Measurements from ENCODE around the gene UBE2C.
A peak's percentile ranks its signal among the peaks of the same experiment; 100 is the strongest.

Gene UBE2C

DNA sequence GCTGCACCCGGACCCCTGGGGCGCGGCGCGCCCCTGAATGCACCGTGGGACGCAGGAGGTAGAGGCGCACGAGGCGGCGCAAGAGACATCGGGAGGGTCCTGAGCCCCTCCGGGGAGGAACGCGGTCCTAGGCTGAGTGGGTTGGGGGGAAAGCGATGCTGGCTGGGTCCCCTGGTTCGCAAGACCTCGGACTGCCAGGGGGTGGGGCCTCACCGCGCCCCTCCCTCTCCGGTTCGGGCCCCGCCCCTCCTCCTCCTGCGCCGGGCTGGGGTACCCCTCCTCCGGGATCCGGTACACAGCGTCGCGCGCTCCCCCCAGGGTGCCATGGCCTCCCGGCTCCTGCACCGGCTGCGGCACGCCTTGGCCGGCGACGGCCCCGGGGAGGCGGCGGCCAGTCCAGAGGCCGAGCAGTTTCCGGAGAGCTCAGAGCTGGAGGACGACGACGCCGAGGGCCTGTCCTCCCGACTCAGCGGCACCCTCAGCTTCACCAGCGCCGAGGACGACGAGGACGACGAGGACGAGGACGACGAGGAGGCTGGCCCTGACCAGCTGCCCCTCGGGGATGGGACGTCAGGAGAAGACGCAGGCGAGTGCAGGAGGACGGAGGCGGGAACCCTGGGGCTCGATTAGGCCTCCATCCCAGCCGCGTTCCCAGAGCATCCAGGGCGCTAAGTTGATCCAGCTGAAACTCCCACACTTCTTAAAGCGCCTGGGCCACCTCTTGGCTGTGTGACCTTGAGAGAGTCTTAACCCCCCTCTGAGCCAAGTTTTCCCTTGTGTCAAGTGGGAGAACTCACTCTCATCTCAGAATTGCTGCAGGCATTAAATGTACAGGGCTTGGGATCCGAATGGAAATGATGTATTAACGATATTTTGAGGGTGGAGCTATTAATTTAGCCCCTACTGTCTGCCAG is 21.7 kb downstream of the UBE2C start:
- DNase-seq = no peak

GRCh38 chr20:45834797-45835161 is 22.3 kb downstream of the UBE2C start:
- no peak for DNase-seq

DNA sequence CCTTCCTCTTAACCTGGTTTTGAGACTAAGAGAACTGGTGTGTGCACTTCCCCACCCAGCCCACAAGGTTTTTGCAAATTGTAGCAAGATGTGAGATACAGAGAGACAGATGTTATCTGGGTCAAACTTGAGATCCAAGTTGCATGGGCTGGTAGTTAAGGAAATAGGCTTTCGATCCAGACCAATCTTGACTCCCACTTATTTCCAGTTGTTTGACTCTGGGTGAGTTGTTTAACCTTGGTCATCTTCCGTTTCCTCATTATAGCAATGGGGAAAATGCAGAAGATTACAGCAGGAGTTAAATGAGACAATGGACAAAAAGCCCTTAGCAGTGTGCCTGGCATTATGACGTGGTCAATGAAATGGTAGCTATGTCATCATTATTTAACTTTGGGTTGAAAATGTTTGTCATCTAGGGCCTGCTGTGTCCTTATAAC is 22.9 kb downstream of the UBE2C start:
- DNase-seq = peak; percentile 23

DNA sequence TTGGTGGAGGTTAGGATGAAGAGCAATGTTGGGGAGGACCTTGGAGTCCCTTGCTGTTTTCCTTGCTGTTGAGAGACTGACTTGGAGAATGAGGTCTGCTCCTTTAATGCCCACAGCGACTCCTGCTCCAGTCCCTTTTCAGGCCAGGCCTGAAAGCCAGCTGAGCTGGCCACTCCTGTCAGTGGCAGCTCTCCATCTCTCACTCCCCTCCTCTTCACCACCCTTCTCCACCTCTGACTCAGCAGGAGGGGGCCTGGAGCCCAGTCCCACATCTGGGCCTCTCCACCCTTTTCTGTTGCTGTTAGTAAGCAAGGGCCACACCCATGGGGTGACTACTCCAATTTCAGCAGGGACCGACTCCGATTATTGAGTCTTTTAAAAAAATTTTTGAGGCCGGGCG is 23.4 kb downstream of the UBE2C start:
- DNase-seq = no peak

- DNase-seq = no peak
These were observed 24.4 kb downstream of the UBE2C start for GRCh38 chr20:45836841-45837240.

- no peak for DNase-seq
These were observed 28.3 kb downstream of the UBE2C start for GRCh38 chr20:45840700-45841198.

DNA sequence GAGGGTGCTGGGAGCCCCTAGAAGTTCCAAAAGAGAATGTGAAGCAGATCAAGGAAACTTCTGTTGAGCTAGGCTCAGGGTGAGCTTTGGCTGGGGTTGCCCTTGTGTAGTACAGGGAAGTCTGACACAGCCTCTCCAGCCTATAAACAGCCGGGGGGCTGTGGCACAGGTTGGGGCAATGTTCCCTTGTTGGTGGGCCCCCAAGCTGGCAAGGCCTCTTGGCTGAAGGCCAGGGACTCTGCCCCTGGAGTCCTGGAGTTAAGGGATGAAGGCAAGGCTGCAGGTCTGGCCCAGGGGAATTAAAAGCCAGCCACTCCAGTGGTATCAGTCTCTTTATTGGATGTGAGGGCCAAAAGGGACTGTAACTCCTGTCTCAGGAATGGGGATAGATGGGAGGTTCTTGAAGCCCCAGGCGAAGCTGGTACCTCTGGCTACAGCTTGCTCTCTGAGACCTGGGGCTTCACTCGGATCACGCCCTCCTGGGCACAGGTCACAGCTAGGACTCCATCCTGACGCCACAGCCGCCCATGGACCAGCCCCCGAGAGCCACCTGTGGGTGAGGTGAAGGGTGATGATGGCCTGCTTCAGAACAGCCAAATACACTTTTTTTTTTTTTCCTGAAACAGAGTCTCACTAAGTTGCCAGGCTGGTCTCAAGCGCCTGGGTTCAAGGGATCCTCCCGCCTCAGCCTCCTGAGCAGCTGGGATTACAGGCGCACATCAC is 29.1 kb downstream of the UBE2C start:
- no peak for DNase-seq

DNA sequence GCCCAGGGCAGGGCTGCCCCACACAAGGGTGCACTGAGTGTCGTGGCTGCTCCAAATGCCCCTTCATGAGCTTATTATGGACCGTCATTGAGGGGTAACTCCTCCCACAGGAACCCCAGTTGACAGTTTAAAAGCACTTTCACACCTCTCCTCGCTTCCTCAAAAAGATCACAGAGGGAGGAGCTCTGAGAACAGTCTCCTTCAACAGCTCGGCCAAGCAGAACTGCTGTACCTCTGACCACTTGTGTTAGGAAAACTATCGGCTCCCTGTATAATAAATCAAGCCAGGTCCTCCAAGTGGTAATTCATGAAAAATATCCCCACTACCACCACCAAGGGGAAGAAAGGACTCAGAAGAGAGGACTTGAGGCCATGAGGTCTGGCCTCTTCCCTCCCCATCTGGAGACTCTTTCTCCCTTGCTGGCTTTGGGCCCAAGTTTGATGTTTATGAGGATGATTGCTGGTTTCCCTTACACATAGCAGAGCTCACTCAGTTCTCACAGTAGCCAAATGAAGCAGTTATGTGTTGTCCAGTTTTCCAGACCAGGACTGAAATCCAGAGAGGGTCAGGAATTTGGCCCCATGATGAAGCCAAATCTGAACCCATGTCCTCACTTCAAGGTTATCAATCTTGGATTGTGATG is 29.8 kb downstream of the UBE2C start:
- no peak for DNase-seq

DNA sequence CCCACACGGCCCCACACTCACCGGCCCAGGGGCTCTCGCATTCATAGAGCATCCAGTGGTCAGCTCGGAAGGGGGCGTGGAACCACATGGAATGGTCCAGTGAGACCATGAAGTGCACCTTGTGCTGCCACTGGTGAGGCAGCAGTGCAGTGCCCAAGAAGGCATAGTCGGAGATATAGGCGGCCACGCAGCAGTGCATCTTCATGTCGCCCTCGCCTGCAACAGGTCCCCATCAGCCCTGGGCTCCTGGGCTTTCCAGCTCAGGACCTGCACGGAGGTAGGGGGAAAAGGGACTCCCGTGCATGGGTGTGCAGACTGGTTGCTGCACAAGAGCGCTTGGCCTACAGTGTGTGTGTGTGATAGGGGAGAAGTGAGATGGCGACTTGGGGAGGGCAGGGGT is 31.1 kb downstream of the UBE2C start:
- DNase-seq = no peak

DNA sequence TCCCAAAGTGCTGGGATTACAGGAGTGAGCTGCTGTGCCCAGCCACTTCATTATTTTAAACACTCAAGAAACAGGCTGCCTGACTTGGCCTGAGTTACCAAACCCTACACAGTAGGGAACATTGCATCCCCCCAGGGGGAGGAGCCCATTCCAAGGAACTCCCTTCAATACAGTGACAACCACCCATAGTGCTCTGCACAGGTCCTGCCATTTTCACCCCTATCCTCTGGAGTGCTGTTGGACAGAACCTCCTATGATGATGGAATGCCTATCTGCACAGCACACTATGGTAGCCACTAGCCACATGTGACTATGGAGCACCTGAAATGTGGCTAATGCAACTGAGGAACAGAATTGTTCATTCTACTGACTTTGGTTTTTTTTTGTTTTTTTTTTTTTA is 33.0 kb downstream of the UBE2C start:
- no peak for DNase-seq

GRCh38 chr20:45848421-45848820 is 36.0 kb downstream of the UBE2C start:
- no peak for DNase-seq

GRCh38 chr20:45848969-45849582 is 36.6 kb downstream of the UBE2C start:
- no peak for DNase-seq

DNA sequence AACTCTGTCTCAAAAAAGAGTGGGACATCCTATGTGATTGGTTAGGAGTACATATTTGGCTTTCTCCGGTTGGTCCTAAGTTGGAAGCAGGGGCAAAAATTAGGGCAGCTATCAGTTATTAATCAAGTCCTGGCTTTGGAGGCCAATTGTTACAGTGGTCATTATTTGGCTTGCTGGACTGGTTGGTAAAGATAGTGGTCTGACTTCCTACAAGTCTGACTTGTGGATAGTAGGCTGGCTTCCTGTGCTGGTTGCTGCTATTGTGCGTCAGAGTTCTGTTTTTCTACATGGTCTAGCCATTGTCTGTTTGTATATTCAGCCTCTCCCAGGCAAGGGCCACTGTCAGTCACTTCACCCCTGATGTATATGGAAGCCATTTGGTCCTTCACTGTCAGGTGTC is 37.8 kb downstream of the UBE2C start:
- DNase-seq = no peak

- DNase-seq = no peak
These were observed 38.5 kb downstream of the UBE2C start for GRCh38 chr20:45850926-45851325.

- no peak for DNase-seq
These were observed 39.1 kb downstream of the UBE2C start for GRCh38 chr20:45851501-45851900.

- DNase-seq = no peak
These were observed 39.9 kb downstream of the UBE2C start for GRCh38 chr20:45852326-45852725.

DNA sequence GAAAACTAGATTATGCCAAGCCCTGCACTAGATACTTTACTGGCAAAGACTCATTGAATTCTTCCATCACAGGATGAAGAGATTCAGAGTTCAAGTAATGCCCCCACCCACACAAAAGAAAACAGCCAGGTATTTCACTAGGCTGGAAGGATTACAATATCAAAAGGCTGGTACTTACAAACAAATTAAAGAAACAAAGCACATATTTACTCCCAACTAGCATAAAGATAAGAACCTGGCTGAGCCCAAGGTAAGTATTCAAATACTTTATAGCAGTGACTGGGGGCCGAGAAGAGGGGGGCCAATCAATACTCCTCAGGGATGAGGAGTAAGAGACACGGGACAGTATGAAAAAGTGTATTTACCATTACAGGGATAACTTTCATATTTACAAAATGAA is 41.0 kb downstream of the UBE2C start:
- DNase-seq = no peak

- peak; percentile 99 for DNase-seq
These were observed 44.9 kb downstream of the UBE2C start, which contains the start of the genes ACOT8 and ZSWIM3 for GRCh38 chr20:45857114-45857881. ACOT8 (minus strand) TSS chr20:45857392; CDS start chr20:45857315, 77 bp downstream. ZSWIM3 (plus strand) TSS chr20:45857614; CDS start chr20:45857826, 212 bp downstream.

- peak; percentile 11 for DNase-seq
These were observed 45.4 kb downstream of the UBE2C start for GRCh38 chr20:45857882-45858216.

DNA sequence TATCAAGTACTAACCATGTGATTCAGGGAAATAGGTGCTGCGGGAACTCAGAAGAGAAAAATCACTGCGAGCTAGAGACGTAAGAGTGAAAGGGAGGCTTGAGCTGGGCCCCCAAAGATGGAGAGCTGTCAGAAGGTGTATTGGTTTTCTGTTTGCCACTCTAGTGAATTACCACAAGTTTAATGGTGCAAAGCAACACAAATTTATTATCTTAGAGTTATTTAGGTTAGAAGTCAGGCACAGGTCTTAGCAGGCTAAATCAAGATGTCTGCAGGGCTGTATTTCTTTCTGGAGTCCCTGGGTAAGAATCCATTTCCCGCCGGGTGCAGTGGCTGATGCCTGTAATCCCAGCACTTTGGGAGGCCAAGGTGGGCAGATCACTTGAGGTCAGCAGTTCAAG is 47.5 kb downstream of the UBE2C start:
- no peak for DNase-seq

DNA sequence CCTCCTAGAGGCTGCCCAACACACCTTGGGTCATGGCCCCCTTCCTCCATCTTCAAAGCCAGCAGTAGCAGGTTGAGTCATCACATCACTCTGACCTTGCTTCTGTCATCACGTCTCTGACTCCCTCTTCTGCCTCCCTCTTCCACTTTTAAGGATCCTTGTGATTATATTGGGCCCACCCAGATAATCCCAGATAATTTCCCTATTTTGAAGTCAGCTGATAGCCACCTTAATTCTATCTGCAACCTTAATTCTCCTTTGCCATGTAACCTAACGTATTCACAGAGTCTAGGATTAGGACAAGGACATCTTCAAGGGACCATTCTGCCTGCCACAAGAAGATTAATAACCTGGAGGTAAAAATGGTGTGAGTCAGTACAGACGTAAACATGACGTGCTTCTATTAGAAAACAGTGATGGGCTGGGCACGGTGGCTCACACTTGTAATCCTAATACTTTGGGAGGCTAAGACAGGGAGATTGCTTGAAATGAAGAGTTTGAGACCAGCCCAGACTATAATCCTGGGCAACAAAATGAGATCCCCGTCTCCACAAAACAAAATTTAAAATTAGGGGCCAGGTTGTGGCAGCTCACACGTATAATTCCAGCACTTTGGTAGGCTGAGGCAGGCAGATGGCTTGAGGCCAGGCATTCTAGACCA is 48.2 kb downstream of the UBE2C start:
- DNase-seq = no peak

Data from GF-D8 (cell line).